AG09309 (cell line): ENCODE data around the gene SERTAD2.

Experiments used
- DNase-seq: peaks from one replicate; pipeline ENCODE4 v3.0.0-alpha.2; 2010; ENCODE audit warnings: low read depth
- H3K4me3 ChIP-seq: 2 replicates; pipeline ENCODE4 v1.5.1; 2011; ENCODE audit warnings: mild to moderate bottlenecking, low read depth, low read length, moderate library complexity; ENCODE audit not compliant: control insufficient read depth
- CTCF ChIP-seq: IDR thresholded peaks from 2 replicates; pipeline ENCODE4 v1.5.1; 2011; ENCODE audit warnings: mild to moderate bottlenecking, low read depth, low read length, inconsistent platforms; ENCODE audit not compliant: insufficient read depth, control insufficient read depth; ENCODE audit errors: missing control alignments

SERTAD2 gene

GRCh38 chr2:64631771-64632170 is 21.9 kb downstream of the SERTAD2 start:
- TF ChIP-seq CTCF: no peak
- no peak for DNase-seq

GRCh38 chr2:64630752-64631151 is 23.0 kb downstream of the SERTAD2 start:
- TF ChIP-seq CTCF: no peak
- no peak for DNase-seq
- no peak overlapping the region for H3K4me3 ChIP-seq

More at GRCh38 chr2:64631771-64632170, 21.9 kb downstream of the SERTAD2 start:
- H3K4me3 ChIP-seq: no peak overlapping the region

GRCh38 chr2:64629875-64630274 is 23.8 kb downstream of the SERTAD2 start:
- DNase-seq: no peak

GRCh38 chr2:64629329-64629781 is 24.4 kb downstream of the SERTAD2 start:
- no peak for DNase-seq
- no peak overlapping the region for H3K4me3 ChIP-seq
- no peak for TF ChIP-seq CTCF

More at GRCh38 chr2:64629875-64630274, 23.8 kb downstream of the SERTAD2 start:
- no peak for TF ChIP-seq CTCF
- no peak overlapping the region for H3K4me3 ChIP-seq

GRCh38 chr2:64627860-64628841 is 25.6 kb downstream of the SERTAD2 start:
- H3K4me3 ChIP-seq: no peak overlapping the region
- DNase-seq: no peak
- TF ChIP-seq CTCF: no peak

- no peak for DNase-seq
- no peak overlapping the region for H3K4me3 ChIP-seq
- no peak for TF ChIP-seq CTCF
Measured at GRCh38 chr2:64626963-64627760, 26.6 kb downstream of the SERTAD2 start.
